ENCODE results near the gene SEH1L. TPM values are rescaled to one million over a fixed set of nuclear protein-coding genes. Genes with fewer than 3 reads are reported as not detected.

Gene SEH1L
- polyA plus RNA-seq, 1 donor from 2014 or later = 11.5 TPM

DNA sequence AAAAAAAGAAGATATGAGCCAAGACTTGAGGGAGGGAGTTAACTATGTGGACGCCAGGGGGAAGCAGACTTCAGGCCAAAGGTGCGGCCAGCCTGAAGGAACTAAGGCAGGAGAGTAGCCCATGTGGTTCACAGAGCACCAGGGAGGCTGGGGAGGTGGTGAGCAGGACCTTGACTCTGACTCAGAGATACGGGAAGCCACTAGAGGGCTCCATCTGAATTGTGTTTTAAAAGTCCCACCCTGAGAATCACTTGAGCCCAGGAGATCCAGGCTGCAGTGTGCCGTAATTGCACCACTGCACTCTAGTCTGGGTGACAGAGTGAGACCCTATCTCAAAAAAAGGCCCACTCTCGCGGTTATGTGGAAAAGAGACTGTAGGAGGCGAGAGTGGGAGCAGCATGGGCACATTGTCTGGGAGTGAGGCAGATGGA lies 55.7 kb downstream of the SEH1L start:
- H3K27me3 ChIP-seq (ENCODE audit: insufficient read depth, low read depth, low read length) = no peaks in the 10 kb centered on the region
- no peak overlapping the region for H3K4me3 ChIP-seq (ENCODE audit: low read length)
- H3K27ac ChIP-seq (ENCODE audit: low read length) = no peak overlapping the region
- H3K36me3 ChIP-seq (ENCODE audit: insufficient read depth, low read length) = no peaks in the 10 kb centered on the region
- no peak overlapping the region for H2AFZ ChIP-seq (ENCODE audit: low read depth, low read length)
- H3K9ac ChIP-seq (ENCODE audit: low read length) = no peak overlapping the region
- H3K4me2 ChIP-seq (ENCODE audit: low read length) = no peak overlapping the region
- H4K20me1 ChIP-seq (ENCODE audit: insufficient read depth) = no peaks in the 10 kb centered on the region
- H3K9me3 ChIP-seq (ENCODE audit: low read length) = no peaks in the 10 kb centered on the region
- no peaks in the 10 kb centered on the region for H3F3A ChIP-seq (ENCODE audit: insufficient read depth, low read length, poor library complexity, severe bottlenecking)
- no peaks in the 10 kb centered on the region for H3K9me2 ChIP-seq (ENCODE audit: insufficient read depth, low read length)
- H3K79me2 ChIP-seq (replicated peaks; ENCODE audit: insufficient read depth, low read length) = peaks cover 2% of the 10 kb centered on the region
- TF ChIP-seq, protein P1, sequence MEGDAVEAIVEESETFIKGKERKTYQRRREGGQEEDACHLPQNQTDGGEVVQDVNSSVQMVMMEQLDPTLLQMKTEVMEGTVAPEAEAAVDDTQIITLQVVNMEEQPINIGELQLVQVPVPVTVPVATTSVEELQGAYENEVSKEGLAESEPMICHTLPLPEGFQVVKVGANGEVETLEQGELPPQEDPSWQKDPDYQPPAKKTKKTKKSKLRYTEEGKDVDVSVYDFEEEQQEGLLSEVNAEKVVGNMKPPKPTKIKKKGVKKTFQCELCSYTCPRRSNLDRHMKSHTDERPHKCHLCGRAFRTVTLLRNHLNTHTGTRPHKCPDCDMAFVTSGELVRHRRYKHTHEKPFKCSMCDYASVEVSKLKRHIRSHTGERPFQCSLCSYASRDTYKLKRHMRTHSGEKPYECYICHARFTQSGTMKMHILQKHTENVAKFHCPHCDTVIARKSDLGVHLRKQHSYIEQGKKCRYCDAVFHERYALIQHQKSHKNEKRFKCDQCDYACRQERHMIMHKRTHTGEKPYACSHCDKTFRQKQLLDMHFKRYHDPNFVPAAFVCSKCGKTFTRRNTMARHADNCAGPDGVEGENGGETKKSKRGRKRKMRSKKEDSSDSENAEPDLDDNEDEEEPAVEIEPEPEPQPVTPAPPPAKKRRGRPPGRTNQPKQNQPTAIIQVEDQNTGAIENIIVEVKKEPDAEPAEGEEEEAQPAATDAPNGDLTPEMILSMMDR (IDR thresholded peaks at IDR 0.05; ENCODE audit: poor library complexity, severe bottlenecking) = peak; percentile 42
- TF ChIP-seq POLR2AphosphoS5 (IDR thresholded peaks at IDR 0.05) = no peak
- no peak for TF ChIP-seq TAF1 (IDR thresholded peaks at IDR 0.05; ENCODE audit: low read depth)
- peak; percentile 23 for TF ChIP-seq RAD21 (conservative IDR thresholded peaks at IDR 0.05)
- peak; percentile 34 for TF ChIP-seq SMC3 (conservative IDR thresholded peaks at IDR 0.05; ENCODE audit: poor library complexity)
- no peak for TF ChIP-seq EZH2 (IDR thresholded peaks at IDR 0.05; ENCODE audit: borderline replicate concordance, insufficient read depth, low read length, poor library complexity, severe bottlenecking)
- TF ChIP-seq, protein P2, sequence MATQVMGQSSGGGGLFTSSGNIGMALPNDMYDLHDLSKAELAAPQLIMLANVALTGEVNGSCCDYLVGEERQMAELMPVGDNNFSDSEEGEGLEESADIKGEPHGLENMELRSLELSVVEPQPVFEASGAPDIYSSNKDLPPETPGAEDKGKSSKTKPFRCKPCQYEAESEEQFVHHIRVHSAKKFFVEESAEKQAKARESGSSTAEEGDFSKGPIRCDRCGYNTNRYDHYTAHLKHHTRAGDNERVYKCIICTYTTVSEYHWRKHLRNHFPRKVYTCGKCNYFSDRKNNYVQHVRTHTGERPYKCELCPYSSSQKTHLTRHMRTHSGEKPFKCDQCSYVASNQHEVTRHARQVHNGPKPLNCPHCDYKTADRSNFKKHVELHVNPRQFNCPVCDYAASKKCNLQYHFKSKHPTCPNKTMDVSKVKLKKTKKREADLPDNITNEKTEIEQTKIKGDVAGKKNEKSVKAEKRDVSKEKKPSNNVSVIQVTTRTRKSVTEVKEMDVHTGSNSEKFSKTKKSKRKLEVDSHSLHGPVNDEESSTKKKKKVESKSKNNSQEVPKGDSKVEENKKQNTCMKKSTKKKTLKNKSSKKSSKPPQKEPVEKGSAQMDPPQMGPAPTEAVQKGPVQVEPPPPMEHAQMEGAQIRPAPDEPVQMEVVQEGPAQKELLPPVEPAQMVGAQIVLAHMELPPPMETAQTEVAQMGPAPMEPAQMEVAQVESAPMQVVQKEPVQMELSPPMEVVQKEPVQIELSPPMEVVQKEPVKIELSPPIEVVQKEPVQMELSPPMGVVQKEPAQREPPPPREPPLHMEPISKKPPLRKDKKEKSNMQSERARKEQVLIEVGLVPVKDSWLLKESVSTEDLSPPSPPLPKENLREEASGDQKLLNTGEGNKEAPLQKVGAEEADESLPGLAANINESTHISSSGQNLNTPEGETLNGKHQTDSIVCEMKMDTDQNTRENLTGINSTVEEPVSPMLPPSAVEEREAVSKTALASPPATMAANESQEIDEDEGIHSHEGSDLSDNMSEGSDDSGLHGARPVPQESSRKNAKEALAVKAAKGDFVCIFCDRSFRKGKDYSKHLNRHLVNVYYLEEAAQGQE (IDR thresholded peaks at IDR 0.05; ENCODE audit: borderline replicate concordance) = no peak

DNA sequence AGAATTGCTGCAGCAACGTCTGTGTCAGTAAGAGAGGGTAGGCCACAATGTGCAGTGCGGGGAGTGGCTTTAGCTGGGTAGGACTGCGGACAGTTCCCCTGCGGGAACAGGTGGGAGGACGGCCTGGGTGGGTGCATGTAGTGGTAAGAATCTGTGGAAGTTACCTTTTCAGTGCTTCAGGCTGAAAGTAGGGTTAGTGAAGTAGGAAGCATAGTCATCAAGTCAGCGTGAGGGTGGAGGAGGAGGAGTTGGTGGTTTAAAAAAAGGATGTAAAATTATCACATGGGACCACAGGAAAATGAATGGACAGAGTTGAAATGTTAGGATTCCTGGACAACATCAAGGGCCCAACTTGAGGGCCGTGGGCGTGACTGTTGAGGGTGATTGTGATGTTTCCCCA lies 56.6 kb downstream of the SEH1L start:
- no peaks in the 10 kb centered on the region for H4K20me1 ChIP-seq (ENCODE audit: insufficient read depth)
- TF ChIP-seq, protein P1 (IDR thresholded peaks at IDR 0.05; ENCODE audit: poor library complexity, severe bottlenecking) = no peak
- TF ChIP-seq EP300 (conservative IDR thresholded peaks at IDR 0.05; ENCODE audit: poor library complexity, severe bottlenecking) (no peak), POLR2AphosphoS5 (IDR thresholded peaks at IDR 0.05) (no peak), EZH2 (IDR thresholded peaks at IDR 0.05; ENCODE audit: borderline replicate concordance, insufficient read depth, low read length, poor library complexity, severe bottlenecking) (no peak)
- H3K27ac ChIP-seq (ENCODE audit: low read length) = no peak overlapping the region
- no peak overlapping the region for H2AFZ ChIP-seq (ENCODE audit: low read depth, low read length)
- H3K9me3 ChIP-seq (ENCODE audit: low read length) = no peaks in the 10 kb centered on the region
- no peak overlapping the region for H3K4me3 ChIP-seq (ENCODE audit: low read length)
- no peaks in the 10 kb centered on the region for H3F3A ChIP-seq (ENCODE audit: insufficient read depth, low read length, poor library complexity, severe bottlenecking)
- H3K9ac ChIP-seq (ENCODE audit: low read length) = no peak overlapping the region
- H3K27me3 ChIP-seq (ENCODE audit: insufficient read depth, low read depth, low read length) = no peaks in the 10 kb centered on the region
- no peaks in the 10 kb centered on the region for H3K9me2 ChIP-seq (ENCODE audit: insufficient read depth, low read length)
- no peak overlapping the region for H3K4me2 ChIP-seq (ENCODE audit: low read length)
- peaks cover 2% of the 10 kb centered on the region for H3K79me2 ChIP-seq (replicated peaks; ENCODE audit: insufficient read depth, low read length)
- no peaks in the 10 kb centered on the region for H3K36me3 ChIP-seq (ENCODE audit: insufficient read depth, low read length)

Measured in neural cell (in vitro differentiated cells).